ENCODE results near the gene ABCA2. TPM values are rescaled to one million over a fixed set of nuclear protein-coding genes. Genes with fewer than 3 reads are reported as not detected.

The ABCA2 gene
- total RNA-seq, 1 experiment from 2014 or later, result 22.4 TPM

DNA sequence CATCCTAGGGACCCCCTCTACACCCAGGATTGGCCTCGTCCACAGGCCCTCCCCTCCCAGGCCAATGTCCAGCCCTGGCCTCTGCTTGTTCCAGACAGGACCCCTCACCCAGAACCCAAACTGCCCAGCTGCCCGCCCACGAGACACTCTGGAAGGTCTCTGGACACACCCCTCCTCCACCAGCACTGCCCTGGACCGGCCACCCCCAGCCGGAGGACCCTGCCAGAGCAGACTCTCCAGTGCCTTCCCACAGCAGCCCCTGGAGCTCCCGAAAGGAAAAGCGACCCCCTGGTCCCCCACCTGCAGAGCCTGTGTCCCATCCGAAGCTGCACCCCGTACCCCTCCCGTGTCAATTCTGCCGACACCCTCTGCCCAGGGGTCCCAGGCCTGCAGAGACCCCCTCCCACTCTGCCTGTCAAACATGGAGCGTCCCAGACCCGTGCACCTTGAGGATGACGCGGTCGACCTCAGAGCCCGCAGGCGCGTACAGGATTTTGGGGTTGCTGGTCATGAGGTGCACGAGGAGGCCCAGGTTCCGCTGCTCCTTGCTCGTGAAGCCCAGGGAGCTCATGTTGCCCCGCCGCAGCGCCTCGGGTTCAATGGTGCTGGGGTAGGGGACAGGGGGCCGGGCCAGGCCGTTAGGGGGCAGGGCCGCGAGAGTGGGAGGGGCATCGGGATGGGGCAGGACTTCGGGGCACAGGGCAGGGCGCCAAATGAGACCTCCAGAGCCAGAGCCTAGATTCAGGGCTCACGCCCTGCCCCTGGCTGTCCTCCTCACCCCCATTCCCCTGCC, 8.0 kb downstream of the ABCA2 start:
- H2BK120ac ChIP-seq (ENCODE audit: low read depth, low read length, poor library complexity, severe bottlenecking), result no peak overlapping the region
- no peak overlapping the region for H3K14ac ChIP-seq (ENCODE audit: insufficient read depth, low read length)
- H4K91ac ChIP-seq (ENCODE audit: insufficient read length, low read depth, low read length), result no peak overlapping the region
- Mint-ChIP-seq H3K4me3 (no peak overlapping the region), H3K27ac (no peak overlapping the region; a peak in 1 of 7 replicates), H3K9me3 (no peaks in the 10 kb centered on the region), H3K4me1 (peaks cover 2 to 9% of the 10 kb centered on the region in 2 experiments; a peak in 3 of 4 replicates), H3K36me3 (ENCODE audit: insufficient read depth in 1 of 3, low read depth in 3 of 3) (peaks cover 4 to 13% (median 4%) of the 10 kb centered on the region in 3 experiments; a peak in 4 of 7 replicates), H3K27me3 (ENCODE audit: low read depth) (no peaks in the 10 kb centered on the region)
- H4K8ac ChIP-seq (replicated peaks; ENCODE audit: insufficient read length, low read depth, low read length), result no peak overlapping the region
- no peak overlapping the region for H3K4me2 ChIP-seq (ENCODE audit: insufficient read depth, insufficient read length, low read length)
- no peak overlapping the region for H2BK12ac ChIP-seq (ENCODE audit: insufficient read length, low read depth, low read length)
- no peak overlapping the region for H4K5ac ChIP-seq (ENCODE audit: insufficient read length, low read depth, low read length)
- no peaks in the 10 kb centered on the region for H3K27me3 ChIP-seq (ENCODE audit: insufficient read depth, low read length)
- no peak overlapping the region for H2BK20ac ChIP-seq (ENCODE audit: low read depth, low read length, poor library complexity, severe bottlenecking)
- no peaks in the 10 kb centered on the region for H3K4me1 ChIP-seq (ENCODE audit: insufficient read depth, low read length)
- H3K56ac ChIP-seq (ENCODE audit: insufficient read length, low read depth, low read length), result no peak overlapping the region
- H3K23me2 ChIP-seq (ENCODE audit: insufficient read length, low read depth, low read length, poor library complexity, severe bottlenecking), result no peaks in the 10 kb centered on the region
- TF ChIP-seq, protein P1, sequence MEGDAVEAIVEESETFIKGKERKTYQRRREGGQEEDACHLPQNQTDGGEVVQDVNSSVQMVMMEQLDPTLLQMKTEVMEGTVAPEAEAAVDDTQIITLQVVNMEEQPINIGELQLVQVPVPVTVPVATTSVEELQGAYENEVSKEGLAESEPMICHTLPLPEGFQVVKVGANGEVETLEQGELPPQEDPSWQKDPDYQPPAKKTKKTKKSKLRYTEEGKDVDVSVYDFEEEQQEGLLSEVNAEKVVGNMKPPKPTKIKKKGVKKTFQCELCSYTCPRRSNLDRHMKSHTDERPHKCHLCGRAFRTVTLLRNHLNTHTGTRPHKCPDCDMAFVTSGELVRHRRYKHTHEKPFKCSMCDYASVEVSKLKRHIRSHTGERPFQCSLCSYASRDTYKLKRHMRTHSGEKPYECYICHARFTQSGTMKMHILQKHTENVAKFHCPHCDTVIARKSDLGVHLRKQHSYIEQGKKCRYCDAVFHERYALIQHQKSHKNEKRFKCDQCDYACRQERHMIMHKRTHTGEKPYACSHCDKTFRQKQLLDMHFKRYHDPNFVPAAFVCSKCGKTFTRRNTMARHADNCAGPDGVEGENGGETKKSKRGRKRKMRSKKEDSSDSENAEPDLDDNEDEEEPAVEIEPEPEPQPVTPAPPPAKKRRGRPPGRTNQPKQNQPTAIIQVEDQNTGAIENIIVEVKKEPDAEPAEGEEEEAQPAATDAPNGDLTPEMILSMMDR (conservative IDR thresholded peaks at IDR 0.05), result no peak
- H3K18ac ChIP-seq (ENCODE audit: insufficient read length, low read depth, low read length), result no peak overlapping the region
- no peak overlapping the region for H2AFZ ChIP-seq (ENCODE audit: low read length)
- DNase-seq, result peak; percentile 50
- H3K9ac ChIP-seq (ENCODE audit: extremely low read depth, insufficient read length, low read length), result no peak overlapping the region
- H4K20me1 ChIP-seq (ENCODE audit: control insufficient read depth, insufficient read depth, insufficient read length), result no peaks in the 10 kb centered on the region
- no peak overlapping the region for H2BK15ac ChIP-seq (ENCODE audit: low read depth, low read length)
- no peak overlapping the region for H3K23ac ChIP-seq (ENCODE audit: insufficient read length, low read depth, low read length)
- no peaks in the 10 kb centered on the region for H3K9me3 ChIP-seq (ENCODE audit: control insufficient read depth, low read depth, low read length)
- no peak overlapping the region for H3K4ac ChIP-seq (ENCODE audit: low read depth, low read length)
- no peak overlapping the region for H2BK5ac ChIP-seq (ENCODE audit: insufficient read length, low read length)
- no peak overlapping the region for H3K27ac ChIP-seq (ENCODE audit: insufficient read length, low read depth, low read length)
- no peak overlapping the region for H3T11ph ChIP-seq (ENCODE audit: low read length)
- no peak overlapping the region for H2AK5ac ChIP-seq (ENCODE audit: insufficient read length, low read length)
- WGBS (ENCODE audit: extremely low coverage, insufficient read length, low lambda C conversion rate), result no CpG with 5 or more reads among the region's 34 CpGs
- H3K79me1 ChIP-seq (ENCODE audit: insufficient read depth, low read depth, low read length, poor library complexity, severe bottlenecking), result no peaks in the 10 kb centered on the region
- no peaks in the 10 kb centered on the region for H3K79me2 ChIP-seq (ENCODE audit: insufficient read depth, low read length)

Data from H9 (cell line).